GM04503 (cell line): ENCODE data around the gene TK2.

ENCODE experiments used
- DNase-seq: peaks from one replicate; pipeline ENCODE4 v3.0.0-alpha.2; 2012; ENCODE audit warnings: low read depth

Gene TK2

GRCh38 chr16:66481943-66482390 is 68.0 kb downstream of the TK2 start:
- DNase-seq = no peak

GRCh38 chr16:66481081-66481942 is 68.6 kb downstream of the TK2 start:
- no peak for DNase-seq

- no peak for DNase-seq
These were observed 69.4 kb downstream of the TK2 start for GRCh38 chr16:66480265-66481080.

- DNase-seq = no peak
These were observed 70.2 kb downstream of the TK2 start for GRCh38 chr16:66479661-66480264.

GRCh38 chr16:66478733-66479511 is 71.0 kb downstream of the TK2 start:
- no peak for DNase-seq

GRCh38 chr16:66477028-66477515 is 72.8 kb downstream of the TK2 start:
- DNase-seq = no peak

- no peak for DNase-seq
These were observed 73.4 kb downstream of the TK2 start for GRCh38 chr16:66476328-66477027.

- no peak for DNase-seq
These were observed 74.7 kb downstream of the TK2 start for GRCh38 chr16:66475232-66475631.

- DNase-seq = no peak
These were observed 75.1 kb downstream of the TK2 start for GRCh38 chr16:66474750-66475199.

GRCh38 chr16:66473654-66474519 is 76.0 kb downstream of the TK2 start:
- DNase-seq = no peak

GRCh38 chr16:66473051-66473571 is 76.8 kb downstream of the TK2 start:
- no peak for DNase-seq

- DNase-seq = no peak
These were observed 78.1 kb downstream of the TK2 start for GRCh38 chr16:66471716-66472393.

GRCh38 chr16:66471264-66471663 is 78.7 kb downstream of the TK2 start:
- DNase-seq = no peak

GRCh38 chr16:66470556-66470955 is 79.4 kb downstream of the TK2 start:
- no peak for DNase-seq

- DNase-seq = no peak
These were observed 79.9 kb downstream of the TK2 start for GRCh38 chr16:66469947-66470546.

- no peak for DNase-seq
These were observed 80.5 kb downstream of the TK2 start for GRCh38 chr16:66469291-66469946.

- DNase-seq = no peak
These were observed 81.5 kb downstream of the TK2 start for GRCh38 chr16:66468321-66468965.

- DNase-seq = no peak
These were observed 82.3 kb downstream of the TK2 start for GRCh38 chr16:66467611-66468010.
